K562 (cell line): ENCODE results near the gene TAMALIN. TPM values are rescaled to one million over a fixed set of nuclear protein-coding genes. Genes with fewer than 3 reads are reported as not detected.

Source experiments
- ARID1B ChIP-seq: fragments of 450-650 bp; IDR thresholded peaks from 2 replicates; pipeline ENCODE4 v1.6.1; 2016; ENCODE audit warnings: antibody characterized with exemption, mild to moderate bottlenecking, inconsistent platforms
- ARID2 ChIP-seq: fragments of 450-650 bp; IDR thresholded peaks from 2 replicates; pipeline ENCODE4 v1.6.1; 2017; ENCODE audit warnings: antibody characterized with exemption, mild to moderate bottlenecking
- CC2D1A ChIP-seq: fragments of 450-650 bp; IDR thresholded peaks from 2 replicates; pipeline ENCODE4 v1.6.1; 2017; ENCODE audit warnings: mild to moderate bottlenecking
- CREB3L1 ChIP-seq: fragments of 450-650 bp; IDR thresholded peaks from 2 replicates; pipeline ENCODE4 v1.6.1; 2014; ENCODE audit warnings: low read depth, mild to moderate bottlenecking, moderate library complexity, borderline replicate concordance
- CREB5 ChIP-seq: fragments of 250-450 bp; sonication (Bioruptor Pico); IDR thresholded peaks from 2 replicates; pipeline ENCODE4 v1.5.0; 2020; ENCODE audit warnings: mild to moderate bottlenecking
- HDGF ChIP-seq: fragments of 450-650 bp; IDR thresholded peaks from 2 replicates; pipeline ENCODE4 v1.6.1; 2016
- RHOXF2B ChIP-seq: fragments of 250-450 bp; sonication (Bioruptor Pico); conservative IDR thresholded peaks from 2 replicates; pipeline ENCODE4 v1.5.1; 2021
- RREB1 ChIP-seq: fragments of 250-450 bp; sonication (Bioruptor Pico); IDR thresholded peaks from 2 replicates; pipeline ENCODE4 v1.4.0; 2020
- ZBTB5 ChIP-seq: fragments of 450-650 bp; IDR thresholded peaks from 2 replicates; pipeline ENCODE4 v1.6.1; 2017; ENCODE audit warnings: antibody characterized with exemption
- ZNF592 ChIP-seq: fragments of 450-650 bp; IDR thresholded peaks from 2 replicates; pipeline ENCODE4 v1.6.1; 2017; ENCODE audit warnings: antibody characterized with exemption, mild to moderate bottlenecking
- polyA plus RNA-seq, 8 experiments: library from polyadenylated mRNA; depleted of rRNA in 4 of 8; stranded (reverse) in 5 of 8; unstranded in 3 of 8; fragments of >200 nt; fragmentation: Nextera tagmentation in 2 of 8; fragmentation: Illumina TruSeq in 1 of 8; extraction: Ambion mirVana in 2 of 8; extraction: Trizol in 1 of 8; gene quantifications; 2 replicates each; pipeline versions ENCODE4 v1.2.1 to v1.2.3, GENCODE V29; 2011 to 2014; ENCODE audit warnings: inconsistent platforms in 1 of 8, missing spikeins in 1 of 8
- total RNA-seq, 7 experiments: library from RNA; depleted of rRNA in 6 of 7; stranded (reverse); fragments of >200 nt in 6 of 7; fragmentation: Illumina TruSeq in 2 of 7; extraction: Trizol in 2 of 7; gene quantifications; 2 replicates each; pipeline versions ENCODE4 v1.2.1 to v1.2.3, GENCODE V29; 2011 to 2021; ENCODE audit warnings: low replicate concordance in 1 of 7

TAMALIN gene
- total and polyA plus RNA-seq, 9 of the 15 experiments (the other 6 are each of a cell fraction or from before 2014, with no cell fraction given), result 0.74 to 2.2 (median 1.5) TPM; not detected in 2

- no peak for TF ChIP-seq RREB1
- TF ChIP-seq ZBTB5, result no peak
- peak; percentile 40; the same call in 1 of the 2 replicates for TF ChIP-seq ARID1B
- no peak for TF ChIP-seq CC2D1A
- no peak for TF ChIP-seq ARID2
- no peak for TF ChIP-seq CREB3L1
- no peak for TF ChIP-seq ZNF592
- TF ChIP-seq HDGF, result no peak
- TF ChIP-seq CREB5, result no peak
- no peak for TF ChIP-seq RHOXF2B (CRISPR knock-in tag)
These were observed 30.2 kb upstream of the TAMALIN start (continued) for GRCh38 chr12:51976376-51977160.
